ENCODE data around the gene OTC. TPM values are rescaled to one million over a fixed set of nuclear protein-coding genes. Genes with fewer than 3 reads are reported as not detected.

The OTC gene
- total RNA-seq, 4 donors from 2014 or later = 0.15 to 0.57 TPM; not detected in 2

- intact Hi-C loops (cut with DNase I) = no loop called here
- Histone ChIP-seq H3K4me3 (no peak overlapping the region), H3K27me3 (peaks cover 0 to 5% (median 0%) of the 10 kb centered on the region in 4 donors), H3K27ac (no peak overlapping the region), H3K4me1 (no peaks in the 10 kb centered on the region), H3K9me3 (no peaks in the 10 kb centered on the region), H3K36me3 (no peaks in the 10 kb centered on the region)
- TF ChIP-seq CTCF (IDR thresholded peaks at IDR 0.05) (no peak), POLR2A (IDR thresholded peaks at IDR 0.05) (no peak)
- no peak for DNase-seq
Measured at GRCh38 chrX:38452603-38453002, 100.2 kb downstream of the OTC start.

GRCh38 chrX:38458071-38458470 lies 105.7 kb downstream of the OTC start:
- TF ChIP-seq CTCF (IDR thresholded peaks at IDR 0.05) = peak in 1 of 6 experiments; percentile 16
- no peak for TF ChIP-seq POLR2A (IDR thresholded peaks at IDR 0.05)
- no peak overlapping the region for H3K27ac ChIP-seq
- no peaks in the 10 kb centered on the region for H3K27me3 ChIP-seq
- no peaks in the 10 kb centered on the region for H3K4me1 ChIP-seq
- WGBS, 2 donors = 63 to 100% methylated on average over 1 of the region's 1 CpG
- intact Hi-C loops (cut with DNase I) = no loop called here
- DNase-seq = no peak
- H3K4me3 ChIP-seq = no peak overlapping the region
- H3K36me3 ChIP-seq = no peaks in the 10 kb centered on the region
- no peaks in the 10 kb centered on the region for H3K9me3 ChIP-seq

- H3K4me3 ChIP-seq = no peak overlapping the region
- intact Hi-C loops (cut with DNase I) = no loop called here
- no peaks in the 10 kb centered on the region for H3K4me1 ChIP-seq
- no peaks in the 10 kb centered on the region for H3K9me3 ChIP-seq
- no peaks in the 10 kb centered on the region for H3K27me3 ChIP-seq
- TF ChIP-seq POLR2A (IDR thresholded peaks at IDR 0.05) (no peak), CTCF (IDR thresholded peaks at IDR 0.05) (no peak)
- no peaks in the 10 kb centered on the region for H3K36me3 ChIP-seq
- no peak overlapping the region for H3K27ac ChIP-seq
- no peak for DNase-seq
Measured at GRCh38 chrX:38462257-38462656, 109.9 kb downstream of the OTC start.

DNA sequence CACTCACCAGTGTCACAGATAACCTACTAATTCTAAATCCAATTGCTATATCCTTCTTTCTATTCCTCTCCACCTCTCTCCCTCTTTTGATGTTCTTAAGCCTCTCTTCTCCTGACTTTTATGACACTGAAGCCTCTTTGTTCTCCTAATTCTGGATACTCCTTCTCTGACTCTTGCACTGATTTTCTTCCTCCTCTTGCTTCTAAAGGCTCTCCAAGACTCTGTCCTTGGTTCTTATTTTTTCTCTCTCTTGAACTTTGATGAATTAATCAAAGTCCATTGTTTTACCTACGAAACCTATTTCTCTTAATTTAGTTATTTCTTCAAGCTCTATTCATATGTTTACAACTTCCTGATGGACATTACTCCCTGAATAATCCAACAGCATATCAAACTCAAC lies 113.3 kb downstream of the OTC start:
- Histone ChIP-seq H3K36me3 (no peaks in the 10 kb centered on the region), H3K9me3 (no peaks in the 10 kb centered on the region), H3K27ac (no peak overlapping the region), H3K4me3 (no peak overlapping the region), H3K4me1 (no peaks in the 10 kb centered on the region), H3K27me3 (no peaks in the 10 kb centered on the region)
- 42 to 86% methylated on average over 1 of the region's 1 CpG for WGBS, 2 donors
- intact Hi-C loops (cut with DNase I) = no loop called here
- no peak for DNase-seq
- TF ChIP-seq POLR2A (IDR thresholded peaks at IDR 0.05) (no peak), CTCF (IDR thresholded peaks at IDR 0.05) (no peak)

DNA sequence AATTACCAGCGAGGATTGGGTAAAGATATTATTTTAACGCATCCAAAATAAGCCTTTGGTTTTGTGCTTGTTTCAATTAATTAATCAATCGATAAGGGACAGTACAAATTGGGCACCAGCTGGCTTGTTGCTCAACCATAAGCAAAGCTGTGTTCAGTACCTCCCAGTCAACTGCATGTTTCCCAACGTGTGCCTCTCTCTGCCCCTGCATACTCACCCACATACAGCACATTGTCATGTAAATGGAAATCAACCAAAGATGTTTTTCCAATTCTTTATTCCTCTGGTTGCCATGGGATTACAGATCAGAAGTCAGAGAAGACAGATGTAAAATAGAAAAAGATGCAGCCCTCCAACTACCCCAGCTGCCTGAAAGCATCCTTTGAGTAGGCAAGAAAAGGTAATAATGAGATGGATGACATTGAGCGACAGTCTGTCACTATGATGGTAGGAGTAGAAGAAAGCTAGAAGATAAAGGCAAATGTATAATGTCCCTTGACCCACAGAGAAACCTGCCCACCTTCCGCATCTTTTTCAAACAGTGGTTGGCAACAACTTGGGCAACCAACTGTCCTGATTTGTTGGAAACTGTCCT lies 116.3 kb downstream of the OTC start:
- H3K36me3 ChIP-seq = no peaks in the 10 kb centered on the region
- H3K9me3 ChIP-seq = no peaks in the 10 kb centered on the region
- TF ChIP-seq POLR2A (IDR thresholded peaks at IDR 0.05) (no peak), CTCF (IDR thresholded peaks at IDR 0.05) (no peak)
- H3K4me1 ChIP-seq = no peaks in the 10 kb centered on the region
- intact Hi-C loops (cut with DNase I) = no loop called here
- H3K27ac ChIP-seq = no peak overlapping the region
- no peak for DNase-seq
- no peaks in the 10 kb centered on the region for H3K27me3 ChIP-seq
- WGBS, 2 donors = 75 to 84% methylated on average over 6 of the region's 6 CpGs
- no peak overlapping the region for H3K4me3 ChIP-seq

Small RNA genes within 50 kb of the gene (small RNA-seq; reads per million reads assigned to genes)
- gene RF00322 = 0 reads per million in 4 donors

Other genes starting within 250 kb of the OTC start
- gene SRPX, start 131.7 kb upstream of the OTC start, total RNA-seq = 10 to 100 TPM in 2 of 4 donors, 1 to 10 TPM in 1, under 1 TPM in 1; 0.99 to 88.1 (median 16.0) TPM
- gene RPGR, start 25.1 kb upstream of the OTC start, total RNA-seq = 10 to 100 TPM in 1 of 4 donors, 1 to 10 TPM in 3; 5.5 to 23.7 (median 7.4) TPM
- 10 to 100 TPM; 23.9 to 40.0 (median 33.8) TPM for gene TSPAN7, start 208.9 kb downstream of the OTC start, total RNA-seq

All from esophagus squamous epithelium (tissue), 5 donors.